Measurements from ENCODE around the gene DOCK2.

Gene DOCK2

GRCh38 chr5:169958278-169958677, 321.2 kb downstream of the DOCK2 start:
- no peak for TF ChIP-seq TAF1 (IDR thresholded peaks at IDR 0.05; ENCODE audit: borderline replicate concordance, insufficient read depth, low read length)
- TF ChIP-seq SIN3A (IDR thresholded peaks at IDR 0.05; ENCODE audit: borderline replicate concordance, insufficient read depth, low read length): no peak
- no peak for TF ChIP-seq FOXP2 (optimal IDR thresholded peaks at IDR 0.05; ENCODE audit: borderline replicate concordance, extremely low read depth, extremely low read length, insufficient read depth)
- TF ChIP-seq REST (IDR thresholded peaks at IDR 0.05; ENCODE audit: insufficient read depth in 1 of 2, low read depth in 2 of 2, low read length in 2 of 2): no peak
- no peak for TF ChIP-seq POLR2AphosphoS5 (IDR thresholded peaks at IDR 0.05; ENCODE audit: low read depth, low read length)

GRCh38 chr5:169960659-169961058, 323.6 kb downstream of the DOCK2 start:
- TF ChIP-seq TAF1 (IDR thresholded peaks at IDR 0.05; ENCODE audit: borderline replicate concordance, insufficient read depth, low read length) (no peak), REST (IDR thresholded peaks at IDR 0.05; ENCODE audit: insufficient read depth in 1 of 2, low read depth in 2 of 2, low read length in 2 of 2) (no peak), POLR2AphosphoS5 (IDR thresholded peaks at IDR 0.05; ENCODE audit: low read depth, low read length) (no peak)

- TF ChIP-seq REST (IDR thresholded peaks at IDR 0.05; ENCODE audit: insufficient read depth in 1 of 2, low read depth in 2 of 2, low read length in 2 of 2) (no peak), SIN3A (IDR thresholded peaks at IDR 0.05; ENCODE audit: borderline replicate concordance, insufficient read depth, low read length) (no peak), FOXP2 (optimal IDR thresholded peaks at IDR 0.05; ENCODE audit: borderline replicate concordance, extremely low read depth, extremely low read length, insufficient read depth) (no peak), TAF1 (IDR thresholded peaks at IDR 0.05; ENCODE audit: borderline replicate concordance, insufficient read depth, low read length) (no peak)
Measured at GRCh38 chr5:169964246-169964645, 327.2 kb downstream of the DOCK2 start.

GRCh38 chr5:169970339-169970738, 333.3 kb downstream of the DOCK2 start:
- TF ChIP-seq SIN3A (IDR thresholded peaks at IDR 0.05; ENCODE audit: borderline replicate concordance, insufficient read depth, low read length) (no peak), FOXP2 (optimal IDR thresholded peaks at IDR 0.05; ENCODE audit: borderline replicate concordance, extremely low read depth, extremely low read length, insufficient read depth) (no peak), POLR2AphosphoS5 (IDR thresholded peaks at IDR 0.05; ENCODE audit: low read depth, low read length) (no peak), TAF1 (IDR thresholded peaks at IDR 0.05; ENCODE audit: borderline replicate concordance, insufficient read depth, low read length) (no peak), REST (IDR thresholded peaks at IDR 0.05; ENCODE audit: insufficient read depth in 1 of 2, low read depth in 2 of 2, low read length in 2 of 2) (no peak)
